ENCODE measurements around the gene HECTD2.

DNA sequence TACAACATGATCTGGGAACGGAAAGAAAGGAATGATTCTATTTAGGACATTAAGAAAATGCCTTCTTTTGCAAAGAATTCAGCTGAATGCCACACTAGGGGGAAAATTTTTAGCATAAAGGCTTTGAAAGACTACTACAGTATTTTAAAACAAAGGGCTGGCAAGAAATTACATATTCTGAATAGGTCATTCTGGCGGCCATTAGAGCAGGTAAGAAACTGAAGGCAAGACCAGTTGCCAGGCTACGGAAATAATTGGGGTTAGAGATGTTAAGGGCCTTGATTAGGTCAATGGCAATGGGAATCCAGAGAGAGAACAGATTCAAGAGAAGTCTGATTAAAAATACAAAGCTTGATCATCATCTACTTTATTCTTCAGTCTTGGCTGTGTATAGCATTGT lies 3.8 kb upstream of the HECTD2 start:
- no peak for TF ChIP-seq POLR2A (IDR thresholded peaks at IDR 0.05; ENCODE audit: low read depth, low read length)
- TF ChIP-seq POLR2AphosphoS5 (IDR thresholded peaks at IDR 0.05; ENCODE audit: low read depth, low read length) = no peak
- TF ChIP-seq TAF1 (IDR thresholded peaks at IDR 0.05; ENCODE audit: borderline replicate concordance, low read depth, low read length) = no peak

Measured in GM12892 (cell line).